HepG2 (cell line): Measurements from ENCODE around the gene SHC1. TPM values are rescaled to one million over a fixed set of nuclear protein-coding genes. Genes with fewer than 3 reads are reported as not detected.

Experiments
- ATAC-seq: fragments of 200-7000 bp; cut with Tn5 transposase; 3 replicates; pipeline ENCODE4 v1.9.1; 2020; ENCODE audit warnings: mild to moderate bottlenecking, moderate library complexity
- BruUV-seq: library from RNA; stranded (reverse); fragments of 400-500 nt; replicated peaks from 2 replicates; lab custom pipeline; 2021; lab: Mats Ljungman, UMichigan
- CTCF ChIA-PET: fragments of 300-600 bp; formaldehyde crosslinking; extraction: SDS; loops from one replicate; lab custom pipeline; 2021; ENCODE audit warnings: low total read pairs, inconsistent platforms, low intra/inter-chr PET ratio; lab: Yijun Ruan, JAX
- POLR2A ChIA-PET: fragments of 350-600 bp; sonication (Branson Sonifier 250); formaldehyde crosslinking; loops from one replicate; lab custom pipeline; 2020; ENCODE audit warnings: antibody characterized with exemption, inconsistent platforms; lab: Yijun Ruan, JAX
- DNase-seq: peaks from one replicate; pipeline ENCODE4 v3.0.0-alpha.2; 2015; ENCODE audit warnings: low spot score
- FAIRE-seq: peaks from 3 replicates; lab custom pipeline; 2011; peaks lifted over from hg19 to GRCh38; lab: Jason Lieb, UNC
- H2AFZ ChIP-seq: one replicate; pipeline ENCODE4 v1.6.1; 2011; ENCODE audit warnings: low read length, inconsistent platforms
- H3K27ac ChIP-seq: fragments of 300-600 bp; 3 replicates; pipeline ENCODE4 v1.8.0; 2011; ENCODE audit warnings: mixed run types, mild to moderate bottlenecking, mixed read lengths, low read length, inconsistent platforms; ENCODE audit not compliant: insufficient read depth; ENCODE audit errors: extremely low read length
- H3K27me3 ChIP-seq, 2 experiments: fragments of 200-600 bp in 1 of 2; 2 replicates in 1 of 2; 3 replicates in 1 of 2; pipeline versions ENCODE4 v1.6.0 to v1.8.0; 2011; ENCODE audit warnings: low read length in 2 of 2, mild to moderate bottlenecking in 2 of 2, moderate library complexity in 2 of 2, inconsistent platforms in 1 of 2; ENCODE audit not compliant: insufficient read depth in 2 of 2, control insufficient read depth in 1 of 2
- H3K36me3 ChIP-seq, 2 experiments: fragments of 200-600 bp in 1 of 2; replicated peaks in 1 of 2; 2 replicates in 1 of 2; 3 replicates in 1 of 2; pipeline versions ENCODE4 v1.5.1 to v1.8.0; 2011; ENCODE audit warnings: low read length in 2 of 2, inconsistent platforms in 1 of 2; ENCODE audit not compliant: insufficient read depth in 2 of 2, control insufficient read depth in 1 of 2
- H3K4me1 ChIP-seq: 2 replicates; pipeline ENCODE4 v1.5.1; 2012; ENCODE audit warnings: low read length, inconsistent platforms; ENCODE audit not compliant: insufficient read depth
- H3K4me2 ChIP-seq: 2 replicates; pipeline ENCODE4 v1.6.0; 2011; ENCODE audit warnings: low read depth, low read length, inconsistent platforms
- H3K4me3 ChIP-seq, 3 experiments: fragments of 200-600 bp in 1 of 3; sonication (generic), shearing (Covaris generic) in 1 of 3; replicated peaks in 1 of 3; 2 replicates each; pipeline ENCODE4 v1.5.1; 2011 to 2016; ENCODE audit warnings: low read length in 3 of 3, inconsistent platforms in 2 of 3, low read depth in 2 of 3, mild to moderate bottlenecking in 2 of 3, control low read depth in 1 of 3, mixed read lengths in 1 of 3; ENCODE audit not compliant: insufficient read depth in 1 of 3
- H3K79me2 ChIP-seq: one replicate; pipeline ENCODE4 v1.6.1; 2011; ENCODE audit warnings: low read length, inconsistent platforms; ENCODE audit not compliant: insufficient read depth
- H3K9ac ChIP-seq: 2 replicates; pipeline ENCODE4 v1.6.0; 2011; ENCODE audit warnings: mild to moderate bottlenecking, low read depth, low read length, inconsistent platforms; ENCODE audit not compliant: insufficient read depth
- H3K9me3 ChIP-seq: 2 replicates; pipeline ENCODE4 v1.5.1; 2012; ENCODE audit warnings: mild to moderate bottlenecking, low read length
- H4K20me1 ChIP-seq: 2 replicates; pipeline ENCODE4 v1.6.0; 2011; ENCODE audit warnings: inconsistent platforms, mild to moderate bottlenecking, low read length, moderate library complexity; ENCODE audit not compliant: insufficient read depth
- ATAD3A ChIP-seq: sonication (generic); formaldehyde crosslinking; IDR thresholded peaks from 2 replicates; pipeline ENCODE4 v1.4.0; 2020; ENCODE audit warnings: missing genetic modification reagents
- EEA1 ChIP-seq: sonication (generic); formaldehyde crosslinking; IDR thresholded peaks from 2 replicates; pipeline ENCODE4 v1.5.1; 2020; ENCODE audit warnings: mild to moderate bottlenecking, missing genetic modification reagents, borderline replicate concordance
- FOXM1 ChIP-seq: sonication (generic); formaldehyde crosslinking; IDR thresholded peaks from 2 replicates; pipeline ENCODE4 v1.5.0; 2020; ENCODE audit warnings: missing genetic modification reagents
- HNF4G ChIP-seq, 2 experiments: sonication (generic) in 1 of 2; formaldehyde crosslinking in 1 of 2; IDR thresholded peaks; 2 replicates each; pipeline versions ENCODE4 v1.4.0 to v1.6.1; 2011 to 2020; ENCODE audit warnings: borderline replicate concordance in 2 of 2, low read depth in 2 of 2, mild to moderate bottlenecking in 2 of 2, low read length in 1 of 2, missing genetic modification reagents in 1 of 2, moderate library complexity in 1 of 2
- JUN ChIP-seq: sonication (generic); formaldehyde crosslinking; IDR thresholded peaks from 2 replicates; pipeline ENCODE4 v1.4.0; 2020; ENCODE audit warnings: mild to moderate bottlenecking, missing genetic modification reagents
- KDM5B ChIP-seq: sonication (generic); formaldehyde crosslinking; IDR thresholded peaks from 2 replicates; pipeline ENCODE4 v1.4.0; 2020; ENCODE audit warnings: missing genetic modification reagents, mild to moderate bottlenecking, borderline replicate concordance
- MED8 ChIP-seq: sonication (generic); formaldehyde crosslinking; IDR thresholded peaks from 2 replicates; pipeline ENCODE4 v1.8.1; 2023; ENCODE audit warnings: mild to moderate bottlenecking, missing genetic modification reagents; ENCODE audit not compliant: insufficient replicate concordance
- MIER2 ChIP-seq: IDR thresholded peaks from 2 replicates; pipeline ENCODE4 v1.6.1; 2016; ENCODE audit warnings: missing biosample characterization, missing genetic modification reagents
- NBN ChIP-seq: fragments of 450-650 bp; conservative IDR thresholded peaks from 2 replicates; pipeline ENCODE4 v1.6.1; 2017
- PHB2 ChIP-seq: fragments of 450-650 bp; IDR thresholded peaks from 2 replicates; pipeline ENCODE4 v1.6.1; 2018; ENCODE audit not compliant: partially characterized antibody
- RBFOX2 ChIP-seq: fragments of 200-400 bp; formaldehyde crosslinking; IDR thresholded peaks from 2 replicates; pipeline ENCODE4 v1.6.1; 2017; ENCODE audit warnings: low read depth, mild to moderate bottlenecking, low read length
- TP53 ChIP-seq: sonication (generic); formaldehyde crosslinking; conservative IDR thresholded peaks from 2 replicates; pipeline ENCODE4 v1.4.0; 2020; ENCODE audit warnings: missing genetic modification reagents
- ZNF136 ChIP-seq: sonication (generic); formaldehyde crosslinking; IDR thresholded peaks from 2 replicates; pipeline ENCODE4 v1.8.1; 2022; ENCODE audit warnings: low read depth, mild to moderate bottlenecking, moderate library complexity, missing genetic modification reagents
- ZNF383 ChIP-seq: sonication (generic); formaldehyde crosslinking; IDR thresholded peaks from 2 replicates; pipeline ENCODE4 v1.4.0; 2020; ENCODE audit warnings: missing genetic modification reagents, mild to moderate bottlenecking, borderline replicate concordance
- ZNF556 ChIP-seq: sonication (generic); formaldehyde crosslinking; IDR thresholded peaks from 2 replicates; pipeline ENCODE4 v1.4.0; 2020; ENCODE audit warnings: mild to moderate bottlenecking, missing genetic modification reagents, borderline replicate concordance
- ZNF558 ChIP-seq: sonication (generic); formaldehyde crosslinking; IDR thresholded peaks from 2 replicates; pipeline ENCODE4 v1.9.0; 2022; ENCODE audit warnings: mild to moderate bottlenecking, missing genetic modification reagents, borderline replicate concordance
- ZNF570 ChIP-seq: sonication (generic); formaldehyde crosslinking; IDR thresholded peaks from 2 replicates; pipeline ENCODE4 v1.4.0; 2020; ENCODE audit warnings: mild to moderate bottlenecking, missing genetic modification reagents, borderline replicate concordance
- ZNF780A ChIP-seq: sonication (generic); formaldehyde crosslinking; IDR thresholded peaks from 2 replicates; pipeline ENCODE4 v1.8.0; 2022; ENCODE audit warnings: mild to moderate bottlenecking, missing genetic modification reagents, moderate library complexity
- ZNF816 ChIP-seq: sonication (generic); formaldehyde crosslinking; IDR thresholded peaks from 2 replicates; pipeline ENCODE4 v1.8.0; 2022; ENCODE audit warnings: missing genetic modification reagents, mild to moderate bottlenecking, borderline replicate concordance
- ZSCAN29 ChIP-seq: sonication (generic); formaldehyde crosslinking; conservative IDR thresholded peaks from 2 replicates; pipeline ENCODE4 v1.4.0; 2020; ENCODE audit warnings: mild to moderate bottlenecking, missing genetic modification reagents
- WGBS: methylation state at CpG from one replicate; pipeline ENCODE4 v1.1.6; 2017; ENCODE audit warnings: low lambda C conversion rate; 5-methylcytosine and 5-hydroxymethylcytosine counted together
- in situ Hi-C: cut with HindIII; loops from 2 replicates; pipeline ENCODE4 v1.10.0; 2017; ENCODE audit warnings: low pct_unique_long_range_greater_than_20kb; ENCODE audit not compliant: extremely low pct_ligation_motif_present
- intact Hi-C: fragments of 100-400 bp; cut with micrococcal nuclease; formaldehyde crosslinking; loops from one replicate; pipeline ENCODE4 v1.10.0; 2022; ENCODE audit not compliant: unreplicated experiment
- polyA plus RNA-seq, 8 experiments: library from polyadenylated mRNA; depleted of rRNA in 3 of 8; stranded (reverse) in 7 of 8; unstranded in 1 of 8; fragments of >200 nt; fragmentation: Illumina TruSeq in 4 of 8; extraction: Trizol in 4 of 8; gene quantifications; 2 replicates each; pipeline versions ENCODE4 v1.2.1 to v1.2.3, GENCODE V29; 2011 to 2016; ENCODE audit warnings: low read depth in 4 of 8, missing spikeins in 1 of 8, mixed read lengths in 1 of 8; ENCODE audit not compliant: insufficient read depth in 1 of 8
- total RNA-seq, 5 experiments: library from RNA; depleted of rRNA; stranded (reverse); fragments of >200 nt; fragmentation: Illumina TruSeq; extraction: Trizol; gene quantifications; 2 replicates each; pipeline ENCODE4 v1.2.3, GENCODE V29; 2016; ENCODE audit warnings: low read depth in 1 of 5
- TF ChIP-seq, protein P1 (sequence below): sonication (generic); formaldehyde crosslinking; IDR thresholded peaks from 2 replicates; pipeline ENCODE4 v1.5.0; 2020; ENCODE audit warnings: missing genetic modification reagents

SHC1 gene
- total and polyA plus RNA-seq, 2 of the 13 experiments (the other 11 are each of a cell fraction or from before 2014, with no cell fraction given): 52.0 to 137 TPM

DNA sequence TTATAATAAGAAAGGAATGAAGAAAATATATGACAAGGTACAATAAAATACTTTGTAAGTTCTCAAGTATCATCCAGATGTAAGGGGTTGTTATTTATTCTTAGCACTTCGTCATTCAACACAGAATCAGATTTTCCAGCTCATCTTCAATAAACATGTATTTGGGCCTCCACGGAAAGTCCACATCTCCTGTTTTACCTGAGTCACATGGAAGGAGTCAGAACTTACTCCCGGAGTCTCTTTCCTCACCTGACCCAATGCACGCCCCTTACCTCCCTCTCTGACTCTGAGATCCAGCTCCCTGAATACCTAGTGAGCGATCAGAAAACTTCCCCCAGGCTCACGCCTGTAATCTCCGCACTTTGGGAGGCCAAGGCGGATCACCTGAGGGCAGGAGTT is 32.6 kb downstream of the SHC1 start (continued):
- no peak for TF ChIP-seq PHB2
- TF ChIP-seq ZNF383 (CRISPR knock-in tag): no peak
- TF ChIP-seq ZSCAN29: no peak
- TF ChIP-seq, all 625 proteins: peak for 0

DNA sequence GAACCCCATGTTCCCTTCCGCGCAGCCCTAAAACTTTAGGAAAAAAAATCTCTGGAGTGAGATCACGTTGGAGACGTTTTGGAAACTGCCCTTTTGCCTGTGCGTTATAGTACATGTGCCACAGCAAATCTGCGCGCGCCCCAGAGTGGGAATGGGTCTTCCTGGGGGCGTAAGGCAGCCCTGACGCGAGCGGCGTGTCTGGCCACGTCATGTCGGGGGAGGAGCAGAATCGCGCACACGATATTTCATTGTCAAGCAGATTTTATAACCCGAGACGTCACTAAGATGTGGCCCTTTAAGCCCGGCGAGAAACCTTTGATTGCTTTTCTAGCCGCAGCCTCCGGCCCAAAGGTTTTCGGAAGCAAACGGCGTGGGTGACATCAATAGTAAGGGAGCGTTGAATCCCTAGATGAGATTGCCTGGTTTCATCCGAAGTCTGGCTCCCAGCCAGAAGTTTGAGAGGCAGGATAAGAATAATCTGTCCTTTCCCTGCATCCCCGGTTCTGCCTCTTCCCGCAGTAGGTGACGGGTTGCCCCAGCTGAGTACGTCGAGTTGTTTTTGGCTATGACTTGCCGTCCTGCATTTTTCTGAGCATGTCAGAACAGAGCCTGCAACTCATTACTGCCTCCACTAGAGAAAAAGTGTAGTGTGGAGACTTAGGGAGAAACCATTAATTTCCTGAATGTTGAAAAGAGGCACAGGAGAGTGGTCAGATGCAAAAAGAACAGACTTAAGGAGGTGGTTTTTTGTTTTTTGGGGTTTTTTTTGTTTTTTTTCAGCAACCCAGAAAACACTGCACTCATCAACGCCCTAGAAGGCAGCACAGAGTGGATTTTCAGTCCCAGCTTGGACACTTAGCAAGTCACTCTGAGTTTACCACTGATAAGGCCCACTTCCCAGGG is 33.2 kb downstream of the SHC1 start:
- CTCF ChIA-PET: interaction anchor here (1.3 kb wide), 1 partner anchor 31 kb away, joined by 6 read pairs; no protein-coding TSS in a partner anchor
- POLR2A ChIA-PET: interaction anchor here (1.1 to 2.6 kb wide), 18 partner anchors 8 to 1804 kb away, joined by 3 to 28 read pairs (median 6); partner anchors contain the start of genes EFNA4, MRPL24, PBXIP1 and PYGO2
- peak overlapping the region; percentile 99 for H3K27ac ChIP-seq
- H3K9ac ChIP-seq: peak overlapping the region; percentile 95
- H3K4me1 ChIP-seq: peaks cover 74% of the 10 kb centered on the region
- H3K27me3 ChIP-seq: no peaks in the 10 kb centered on the region
- peak; percentile 75 for DNase-seq
- no peaks in the 10 kb centered on the region for H3K36me3 ChIP-seq
- in situ Hi-C loops: no loop called here
- H3K4me3 ChIP-seq: peak overlapping the region; percentile 57 to 77 (median 69)
- no peaks in the 10 kb centered on the region for H3K9me3 ChIP-seq
- WGBS: 2% methylated on average over 33 of the region's 36 CpGs
- intact Hi-C loops: loop anchor here (2.0 kb wide), 1 partner anchor 31 kb away; no protein-coding TSS in a partner anchor
- ATAC-seq: peak; percentile 48
- no peaks in the 10 kb centered on the region for H3K79me2 ChIP-seq
- TSS peak; percentile 97 for BruUV-seq
- peak overlapping the region; percentile 91 for H3K4me2 ChIP-seq
- H4K20me1 ChIP-seq: no peaks in the 10 kb centered on the region
- FAIRE-seq: no peak
- H2AFZ ChIP-seq: no peak overlapping the region
- TF ChIP-seq ZNF556 (CRISPR knock-in tag) (no peak), HNF4G (IDR thresholded peaks at IDR 0.05; ENCODE audit: borderline replicate concordance, low read depth, low read length) (no peak), HNF4G (CRISPR knock-in tag; IDR thresholded peaks at IDR 0.05; ENCODE audit: borderline replicate concordance, low read depth) (no peak), RBFOX2 (no peak), MIER2 (CRISPR knock-in tag) (0 out of 2 replicates have a peak, but pooled peaks have one; percentile 6), ZNF780A (CRISPR knock-in tag) (no peak), NBN (no peak), ZNF570 (CRISPR knock-in tag) (no peak), ATAD3A (CRISPR knock-in tag) (no peak), FOXM1 (CRISPR knock-in tag) (no peak), JUN (CRISPR knock-in tag) (no peak), EEA1 (CRISPR knock-in tag) (no peak), ZNF136 (no peak), ZNF816 (CRISPR knock-in tag) (no peak), KDM5B (no peak), ZNF558 (no peak), TP53 (CRISPR knock-in tag) (no peak; the same call in 1 of the 2 replicates), MED8 (CRISPR knock-in tag) (no peak)
- TF ChIP-seq, protein P1, sequence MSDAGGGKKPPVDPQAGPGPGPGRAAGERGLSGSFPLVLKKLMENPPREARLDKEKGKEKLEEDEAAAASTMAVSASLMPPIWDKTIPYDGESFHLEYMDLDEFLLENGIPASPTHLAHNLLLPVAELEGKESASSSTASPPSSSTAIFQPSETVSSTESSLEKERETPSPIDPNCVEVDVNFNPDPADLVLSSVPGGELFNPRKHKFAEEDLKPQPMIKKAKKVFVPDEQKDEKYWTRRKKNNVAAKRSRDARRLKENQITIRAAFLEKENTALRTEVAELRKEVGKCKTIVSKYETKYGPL (CRISPR knock-in tag): no peak
